Hematopoietic multipotent progenitor cell treated with erythropoietin and hydrocortisone succinate and interleukin-3 and kit ligand, for 17 days (in vitro differentiated cells): ENCODE results near the gene PRSS53.
"Not testable (repeated sequence)": the region's sequence is repeated elsewhere in the genome, so short reads cannot be mapped to it uniquely, and the experiment has no call there.

Experiments used
- DNase-seq: peaks from one replicate; pipeline ENCODE4 v3.0.0-alpha.2; 2015; ENCODE audit warnings: low spot score

The PRSS53 gene

DNA sequence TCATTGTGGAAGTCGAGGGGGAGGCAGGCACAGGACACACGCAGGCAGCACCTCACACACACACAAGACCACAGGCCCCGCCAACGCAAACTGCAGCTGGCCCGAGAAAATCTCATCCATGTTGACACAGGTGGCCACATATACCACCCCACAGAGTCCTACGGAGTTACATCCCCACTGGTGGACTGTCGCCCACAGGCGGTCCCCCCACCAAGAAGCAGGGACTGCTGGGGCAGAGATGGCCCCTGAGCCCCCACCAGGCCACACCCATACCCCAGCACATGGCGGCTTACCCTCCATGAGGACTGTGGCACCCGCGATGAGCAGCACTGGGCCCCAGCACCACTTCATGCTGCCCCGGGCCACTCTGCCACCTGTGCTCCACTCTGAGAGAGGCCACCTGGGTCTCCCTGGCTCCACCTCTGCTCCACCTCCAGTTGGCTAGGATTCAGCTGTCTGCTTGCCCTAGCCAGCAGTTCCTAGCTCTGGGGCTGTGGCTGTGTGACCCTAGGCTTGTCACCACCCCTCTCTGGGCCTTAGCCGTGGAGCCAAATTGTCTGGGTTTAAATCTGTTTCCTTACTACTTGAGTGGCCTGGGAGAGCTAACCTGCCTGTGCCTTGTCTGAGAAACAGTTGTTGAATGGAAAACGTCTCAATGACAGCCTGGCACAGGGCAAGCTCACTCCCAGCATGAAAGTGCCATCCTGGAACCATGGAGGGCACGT, at the start of gene PRSS53:
Gene PRSS53 (minus strand): TSS at position 485 of the 725 bp plus-strand sequence. CDS start 134 bp downstream, at position 351.
- no peak for DNase-seq

- DNase-seq: not testable (repeated sequence)
These were observed 48.2 kb upstream of the PRSS53 start for GRCh38 chr16:31136822-31137499.

DNA sequence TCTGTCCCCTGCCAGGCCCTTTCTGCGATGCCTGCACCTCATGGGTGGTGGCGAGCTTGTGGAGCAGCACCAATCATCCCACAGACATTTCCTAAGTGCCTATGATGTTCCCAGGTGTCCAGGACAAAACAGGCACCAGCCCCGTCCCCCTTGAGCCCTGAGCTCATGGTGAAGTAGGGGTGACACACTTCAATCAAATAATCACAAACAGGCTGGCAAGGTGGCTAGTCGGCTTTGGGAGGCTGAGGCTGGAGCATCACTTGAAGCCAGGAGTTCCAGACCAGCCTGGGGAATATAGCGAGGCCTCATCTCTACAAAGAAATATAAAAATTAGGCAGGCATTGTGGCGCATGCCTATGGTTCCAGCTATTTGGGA, 47.5 kb upstream of the PRSS53 start:
- no peak for DNase-seq

GRCh38 chr16:31135535-31136286, 47.0 kb upstream of the PRSS53 start, which contains the start of gene PRSS8:
PRSS8 (minus strand) TSS chr16:31135727; CDS start chr16:31135498, 229 bp downstream.
- DNase-seq: no peak

DNA sequence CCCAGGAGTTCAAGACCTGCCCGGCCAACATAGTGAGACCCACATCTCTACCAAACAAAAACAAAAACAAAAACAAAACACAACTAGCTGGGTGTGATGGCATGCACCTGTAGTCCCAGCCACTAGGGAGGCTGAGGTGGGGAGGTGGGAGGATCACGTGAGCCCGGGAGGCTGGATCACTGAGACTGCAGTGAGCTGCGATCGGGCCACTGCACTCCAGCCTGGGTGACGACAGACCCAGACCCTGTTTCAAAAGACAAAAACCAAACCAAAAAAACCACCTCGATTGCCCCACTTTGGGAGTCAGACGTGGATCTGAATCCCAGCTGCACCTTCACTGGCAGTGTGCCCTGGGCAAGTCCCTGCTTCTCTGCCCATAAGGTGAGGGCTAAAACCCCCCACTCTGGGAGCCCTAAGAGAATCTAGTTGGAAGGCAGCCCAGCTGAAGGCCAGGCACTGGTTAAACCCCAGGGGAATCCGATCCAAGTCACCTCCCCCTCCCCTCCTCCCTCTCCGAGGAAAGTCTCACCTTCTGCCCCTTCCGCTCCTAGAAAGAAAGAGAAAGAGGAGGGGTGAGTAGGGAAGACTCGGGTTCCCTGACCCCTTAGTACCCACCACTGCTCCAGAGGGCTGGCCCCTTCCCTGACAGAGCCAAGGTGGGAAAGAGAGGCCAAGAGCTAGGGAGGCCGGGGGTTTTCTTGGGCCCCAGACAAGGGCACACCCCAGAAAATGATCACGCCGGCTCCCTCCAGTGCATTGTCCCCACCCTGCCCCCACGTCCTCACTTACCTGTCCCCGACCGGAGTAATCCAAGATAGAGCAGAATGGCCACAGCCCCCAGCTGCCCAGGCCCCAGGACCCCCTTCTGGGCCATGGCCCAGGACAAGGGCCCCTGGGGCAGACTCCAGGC, 46.1 kb upstream of the PRSS53 start:
- no peak for DNase-seq

DNA sequence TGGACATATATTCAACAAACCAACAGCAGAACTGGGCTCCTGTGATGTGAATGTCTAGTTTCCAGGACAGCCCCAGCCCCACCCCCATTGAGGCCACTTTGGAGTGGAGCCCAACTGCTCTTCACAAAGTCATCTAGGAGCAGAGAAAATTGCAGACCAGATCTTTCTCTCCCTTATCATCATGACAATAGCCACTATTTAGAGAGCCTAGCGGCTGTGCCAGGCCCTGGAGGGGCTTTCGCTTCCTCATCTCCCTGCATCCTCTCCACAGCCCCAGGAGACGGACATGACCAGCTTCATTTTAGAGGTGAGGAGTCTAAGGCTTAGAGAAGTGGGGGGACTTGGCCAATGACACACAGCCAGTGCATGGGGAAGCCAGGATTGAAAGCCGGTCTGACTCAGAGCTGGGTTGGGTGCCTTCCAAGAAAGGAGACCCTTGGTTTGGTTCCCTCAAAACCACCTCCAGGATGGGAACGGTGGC, 45.4 kb upstream of the PRSS53 start:
- DNase-seq: no peak

DNA sequence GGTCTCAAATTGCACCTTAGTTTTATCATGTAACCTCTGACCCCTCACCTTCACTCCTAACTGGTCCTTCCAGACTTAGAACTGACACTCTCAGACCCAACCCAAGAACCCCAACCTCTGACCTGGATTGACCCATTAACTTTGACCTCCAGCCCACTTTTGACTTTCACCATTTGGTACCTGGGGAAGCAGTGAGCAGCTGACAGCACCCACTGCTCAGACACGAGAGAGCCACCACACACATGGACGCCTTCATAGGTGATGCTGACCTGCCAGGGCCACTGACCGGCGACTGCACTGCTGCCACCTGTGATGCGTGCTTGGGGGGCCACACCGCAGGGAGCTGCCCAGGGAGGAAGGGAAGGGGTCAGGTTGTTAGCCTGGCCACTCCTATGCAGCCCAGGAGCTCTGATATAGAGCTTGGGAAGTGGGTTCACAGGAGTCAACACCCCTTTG, 44.3 kb upstream of the PRSS53 start:
- DNase-seq: no peak

DNA sequence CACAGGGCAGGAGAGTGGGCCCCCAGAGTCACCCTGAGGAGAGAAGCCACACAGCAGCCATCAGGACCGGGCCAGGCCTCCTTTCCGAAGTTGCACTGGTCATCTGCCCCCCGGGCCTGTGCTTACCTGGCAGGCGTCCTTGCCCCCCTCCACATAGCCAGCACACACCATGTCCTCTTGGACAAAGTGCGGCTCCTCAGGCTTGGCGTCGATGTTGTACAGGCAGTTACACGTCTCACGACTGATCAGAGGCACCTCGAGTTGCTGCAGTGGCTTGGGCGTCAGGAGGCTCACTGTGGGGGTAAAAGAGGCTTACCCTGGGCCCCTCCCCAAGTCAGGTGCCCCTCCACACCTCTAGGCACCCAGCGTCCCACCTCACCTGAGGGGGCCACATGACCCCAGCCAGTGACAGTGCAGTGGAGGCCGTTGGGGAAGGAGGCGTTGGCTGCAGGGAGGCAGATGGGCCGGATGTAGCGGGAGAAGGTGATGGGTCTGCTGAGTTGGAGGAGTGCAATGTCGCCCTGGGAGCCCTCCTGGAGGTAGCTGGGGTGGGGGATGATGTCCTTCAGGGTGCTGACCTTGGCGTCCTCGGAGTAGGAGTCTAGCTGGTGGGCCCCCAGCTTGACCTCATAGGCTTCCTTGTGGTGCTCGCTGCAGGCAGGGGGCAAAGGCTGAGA, 43.7 kb upstream of the PRSS53 start:
- no peak for DNase-seq

- DNase-seq: no peak
These were observed 43.1 kb upstream of the PRSS53 start for GRCh38 chr16:31131841-31132271.

DNA sequence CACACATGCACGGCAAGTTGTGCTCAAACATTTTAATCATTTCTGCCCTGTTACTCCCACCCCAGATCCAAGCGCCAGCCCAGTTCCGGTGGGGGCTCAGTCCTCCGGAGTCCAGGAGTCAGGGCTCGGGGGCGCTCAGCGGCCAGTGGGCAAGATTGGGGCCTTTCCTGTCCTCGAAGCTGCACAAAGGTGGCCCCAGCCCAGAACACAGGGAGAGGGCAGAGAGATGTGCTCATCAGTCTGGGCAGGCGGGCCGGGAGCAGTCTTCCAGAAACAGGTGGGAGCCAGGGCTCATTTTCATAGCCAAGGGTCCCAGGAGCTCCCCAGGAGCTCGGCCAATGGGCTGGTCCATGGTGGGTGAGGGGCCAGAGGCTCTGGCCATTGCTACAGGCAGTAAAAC, 42.7 kb upstream of the PRSS53 start:
- no peak for DNase-seq

DNA sequence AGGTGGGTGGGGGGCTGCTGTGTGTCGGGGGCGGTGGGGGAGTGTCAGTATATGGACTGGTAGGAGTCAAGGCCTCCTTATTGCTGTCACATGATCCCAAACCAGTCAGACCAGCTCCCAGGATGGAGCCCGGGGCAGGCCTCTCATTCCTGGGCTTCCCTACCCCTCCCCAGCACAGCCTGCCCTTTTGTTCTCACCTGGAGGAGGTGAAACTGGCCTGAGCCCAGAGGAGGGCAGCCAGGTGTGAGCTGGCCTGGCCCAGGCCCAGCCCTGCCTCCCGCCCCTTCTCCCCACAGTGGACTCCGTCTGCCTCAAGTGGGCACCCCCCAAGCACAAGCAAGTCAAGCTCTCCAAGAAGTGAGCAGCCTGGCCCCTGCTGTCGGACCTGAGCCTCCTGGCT, 42.2 kb upstream of the PRSS53 start:
- DNase-seq: no peak

DNA sequence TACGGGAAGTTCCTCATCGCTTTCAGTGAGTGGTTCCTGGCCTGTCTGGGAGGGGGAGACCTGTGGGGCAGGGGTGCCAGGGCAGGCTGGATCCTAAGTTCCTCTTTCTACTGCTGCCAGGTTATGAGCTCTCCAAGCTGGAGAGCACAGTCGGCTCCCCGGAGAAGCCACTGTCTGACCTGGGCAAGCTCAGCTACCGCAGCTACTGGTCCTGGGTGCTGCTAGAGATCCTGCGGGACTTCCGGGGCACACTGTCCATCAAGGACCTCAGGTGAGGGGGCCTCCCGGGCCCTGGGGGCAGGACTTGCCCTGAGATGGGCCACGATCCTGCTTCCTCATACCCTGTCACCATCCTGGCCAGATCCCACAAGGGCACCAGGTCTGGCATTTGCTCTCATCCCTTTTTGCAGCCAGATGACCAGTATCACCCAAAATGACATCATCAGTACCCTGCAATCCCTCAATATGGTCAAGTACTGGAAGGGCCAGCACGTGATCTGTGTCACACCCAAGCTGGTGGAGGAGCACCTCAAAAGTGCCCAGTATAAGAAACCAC, 41.7 kb upstream of the PRSS53 start:
- no peak for DNase-seq

- DNase-seq: no peak
These were observed 41.0 kb upstream of the PRSS53 start for GRCh38 chr16:31129568-31130335.

DNA sequence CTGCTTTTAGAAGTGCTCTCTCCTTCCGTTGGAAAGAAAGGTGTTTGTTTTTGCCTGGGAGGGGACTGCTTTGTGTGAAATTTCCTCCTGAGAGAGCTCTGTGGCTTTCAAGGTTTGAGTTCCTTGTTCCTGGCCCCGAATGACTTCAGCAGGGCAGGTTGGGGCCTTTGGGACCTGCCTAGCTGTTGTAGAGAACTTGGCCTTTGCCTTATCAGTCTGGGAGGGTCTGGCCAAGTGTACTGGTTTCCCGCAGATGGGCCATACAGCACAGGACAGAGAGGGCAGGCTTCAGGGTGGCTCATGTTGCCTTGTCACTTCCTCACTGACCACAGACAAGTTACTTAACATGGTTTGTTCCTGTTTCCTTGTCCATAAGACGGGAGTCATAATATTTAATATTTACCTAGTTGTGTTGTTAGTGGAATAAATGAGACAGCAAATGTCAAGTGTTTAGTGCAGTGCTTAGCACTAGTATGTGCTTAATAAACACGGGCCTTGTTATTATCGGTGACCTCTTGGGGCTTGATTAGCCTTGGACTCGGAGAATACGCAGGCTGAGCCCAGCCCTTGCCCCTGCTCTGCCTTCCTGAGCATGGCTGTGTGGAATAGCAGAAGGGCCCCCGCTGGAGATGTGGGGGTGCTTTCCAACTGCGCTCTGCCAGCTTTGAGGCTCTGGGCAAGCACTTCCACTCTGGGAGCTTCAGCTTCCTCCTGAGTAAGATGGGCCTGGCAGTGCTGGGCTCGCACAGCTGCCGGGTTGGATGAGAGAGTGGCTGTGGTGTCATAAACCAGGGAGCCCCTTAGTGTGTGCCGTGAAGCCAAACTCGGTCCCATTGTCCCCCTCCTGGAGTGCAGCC, 40.2 kb upstream of the PRSS53 start:
- peak; percentile 39 for DNase-seq

DNA sequence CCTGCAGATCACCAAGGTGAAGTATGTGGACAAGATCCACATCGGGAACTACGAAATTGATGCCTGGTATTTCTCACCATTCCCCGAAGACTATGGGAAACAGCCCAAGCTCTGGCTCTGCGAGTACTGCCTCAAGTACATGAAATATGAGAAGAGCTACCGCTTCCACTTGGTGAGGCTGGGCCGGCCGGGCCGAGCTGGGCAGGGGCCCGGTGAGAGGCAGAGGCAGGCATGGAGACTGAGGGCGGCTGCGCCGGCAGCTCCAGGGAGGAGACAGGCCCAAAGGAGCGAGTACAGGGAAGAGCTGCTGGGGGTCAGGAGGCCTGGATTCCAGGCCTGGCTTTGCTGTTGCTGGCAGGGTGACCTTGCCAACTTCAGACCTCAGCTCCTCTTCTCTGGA, 38.4 kb upstream of the PRSS53 start:
- DNase-seq: no peak

GRCh38 chr16:31125844-31126243, 37.1 kb upstream of the PRSS53 start:
- DNase-seq: no peak

DNA sequence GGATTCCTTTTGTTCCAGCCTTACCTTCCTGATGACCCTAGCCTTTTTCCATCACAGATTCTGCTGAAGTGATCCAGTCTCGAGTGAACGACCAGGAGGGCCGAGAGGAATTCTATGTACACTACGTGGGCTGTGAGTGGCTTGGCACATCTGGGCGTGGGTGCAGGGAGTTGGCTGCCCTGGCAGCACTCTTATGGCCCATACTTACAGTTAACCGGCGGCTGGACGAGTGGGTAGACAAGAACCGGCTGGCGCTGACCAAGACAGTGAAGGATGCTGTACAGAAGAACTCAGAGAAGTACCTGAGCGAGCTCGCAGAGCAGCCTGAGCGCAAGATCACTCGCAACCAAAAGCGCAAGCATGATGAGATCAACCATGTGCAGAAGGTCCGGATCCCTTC, 31.4 kb upstream of the PRSS53 start:
- DNase-seq: no peak

DNA sequence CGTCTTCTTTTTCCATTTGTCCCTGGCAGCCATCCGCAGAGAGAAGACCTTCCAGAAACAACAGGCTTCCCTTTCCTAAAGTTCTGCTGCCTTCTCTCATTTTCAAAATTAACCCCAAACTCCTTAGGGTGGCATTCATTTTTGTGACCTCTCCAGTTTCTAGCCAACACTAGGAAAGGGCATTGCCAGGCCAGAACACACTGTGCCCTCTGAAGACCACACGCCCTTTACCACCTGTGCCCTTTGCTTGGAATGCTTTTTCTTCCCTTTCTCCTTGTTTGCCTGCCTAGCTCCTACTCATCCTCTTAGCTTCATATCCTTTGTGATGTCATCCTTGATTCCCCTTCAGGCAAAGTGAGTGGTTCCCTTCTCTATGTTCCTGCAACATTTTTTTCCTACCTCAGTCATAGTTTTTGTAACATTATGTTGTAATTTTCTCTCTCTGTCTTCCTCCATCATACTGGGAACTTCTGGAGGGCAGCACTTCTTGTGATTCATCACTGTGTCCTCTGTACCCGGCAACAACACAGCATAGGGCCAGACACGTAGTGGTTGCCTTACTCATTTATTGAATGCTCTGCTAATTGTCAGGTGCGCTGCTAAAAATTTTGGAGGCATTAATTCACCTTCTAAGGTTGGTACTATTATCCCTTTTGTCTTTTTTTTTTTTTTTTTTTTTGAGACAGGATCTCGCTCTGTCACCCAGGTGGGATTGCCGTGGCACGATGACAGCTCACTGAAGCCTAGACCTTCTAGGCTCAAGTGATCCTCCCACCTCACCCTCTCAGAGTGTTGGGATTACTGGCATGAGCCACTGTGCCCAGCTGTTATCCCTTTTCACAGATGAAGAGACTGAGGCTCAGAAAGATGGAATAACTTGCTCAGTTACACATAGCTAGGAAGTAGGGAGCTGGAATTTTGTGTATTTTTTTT, 29.7 kb upstream of the PRSS53 start:
- DNase-seq: no peak
